A673 (cell line): Measurements from ENCODE around the gene YTHDF1. TPM values are rescaled to one million over a fixed set of nuclear protein-coding genes. Genes with fewer than 3 reads are reported as not detected.

Experiments used
- BruUV-seq: library from RNA; stranded (reverse); fragments of 400-500 nt; replicated peaks from 2 replicates; lab custom pipeline; 2021; lab: Mats Ljungman, UMichigan
- CTCF ChIA-PET: fragments of 300-600 bp; sonication (Branson Sonifier 250); formaldehyde crosslinking; loops from one replicate; lab custom pipeline; 2022; ENCODE audit warnings: antibody characterized with exemption; lab: Charles Lee
- POLR2A ChIA-PET: fragments of 300-600 bp; sonication (Branson Sonifier 250); formaldehyde crosslinking; loops from one replicate; lab custom pipeline; 2022; ENCODE audit warnings: antibody characterized with exemption; ENCODE audit not compliant: low non-redundant PET; lab: Charles Lee
- DNase-seq: peaks from one replicate; pipeline ENCODE4 v3.0.0-alpha.2; 2015; ENCODE audit warnings: low spot score
- H3K27ac ChIP-seq: fragments of 200-600 bp; sonication (generic); 2 replicates; pipeline ENCODE4 v1.5.1; 2016; ENCODE audit warnings: mixed run types, low read depth, mild to moderate bottlenecking, mixed read lengths, antibody characterized with exemption, low read length; ENCODE audit not compliant: poor library complexity, severe bottlenecking
- H3K27me3 ChIP-seq: fragments of 200-600 bp; sonication (generic); replicated peaks from 2 replicates; pipeline ENCODE4 v1.6.1; 2017; ENCODE audit warnings: mixed run types, low read depth, mild to moderate bottlenecking, mixed read lengths, antibody characterized with exemption, low read length; ENCODE audit not compliant: insufficient read depth, poor library complexity
- H3K36me3 ChIP-seq: fragments of 200-600 bp; sonication (generic); 2 replicates; pipeline ENCODE4 v1.6.1; 2016; ENCODE audit warnings: mixed run types, mild to moderate bottlenecking, mixed read lengths, antibody characterized with exemption, low read length; ENCODE audit not compliant: insufficient read depth, poor library complexity, severe bottlenecking
- H3K4me1 ChIP-seq: fragments of 200-600 bp; sonication (generic); 2 replicates; pipeline ENCODE4 v1.6.1; 2017; ENCODE audit warnings: mixed run types, mild to moderate bottlenecking, mixed read lengths, antibody characterized with exemption, low read length; ENCODE audit not compliant: insufficient read depth, poor library complexity, severe bottlenecking
- H3K4me3 ChIP-seq: fragments of 200-600 bp; sonication (generic); 2 replicates; pipeline ENCODE4 v1.5.1; 2016; ENCODE audit warnings: low read depth, mixed run types, mild to moderate bottlenecking, mixed read lengths, low read length; ENCODE audit not compliant: poor library complexity, severe bottlenecking
- H3K9me3 ChIP-seq: fragments of 200-600 bp; sonication (generic); 2 replicates; pipeline ENCODE4 v1.6.1; 2016; ENCODE audit warnings: mixed run types, low read depth, mild to moderate bottlenecking, mixed read lengths, antibody characterized with exemption, low read length; ENCODE audit not compliant: poor library complexity, severe bottlenecking
- CTCF ChIP-seq: fragments of 300-800, 200-600 bp; sonication (generic); conservative IDR thresholded peaks from 2 replicates; pipeline ENCODE4 v1.5.1; 2017; ENCODE audit warnings: low read depth, mild to moderate bottlenecking, antibody characterized with exemption, low read length, moderate library complexity, mixed read lengths
- EZH2 ChIP-seq: fragments of 200-600 bp; sonication (generic); IDR thresholded peaks from 2 replicates; pipeline ENCODE4 v1.6.1; 2017; ENCODE audit warnings: borderline replicate concordance, low read depth, mild to moderate bottlenecking, mixed read lengths, antibody characterized with exemption, low read length; ENCODE audit not compliant: poor library complexity, severe bottlenecking
- intact Hi-C: fragments of 100-400 bp; cut with micrococcal nuclease; formaldehyde crosslinking; loops from one replicate; pipeline ENCODE4 v1.10.0; 2022; ENCODE audit not compliant: unreplicated experiment
- total RNA-seq: library from RNA; stranded (reverse); gene quantifications from 2 replicates; pipeline ENCODE4 v1.2.3, GENCODE V29; 2021

YTHDF1 gene
- total RNA-seq, 1 experiment from 2014 or later = 52.4 TPM

GRCh38 chr20:63187338-63188158 is 28.4 kb downstream of the YTHDF1 start:
- Histone ChIP-seq H3K4me1 (no peaks in the 10 kb centered on the region), H3K9me3 (no peaks in the 10 kb centered on the region), H3K27ac (no peak overlapping the region), H3K27me3 (no peaks in the 10 kb centered on the region), H3K4me3 (no peak overlapping the region), H3K36me3 (no peaks in the 10 kb centered on the region)
- TF ChIP-seq EZH2 (no peak), CTCF (no peak)
- no TSS peak for BruUV-seq
- intact Hi-C loops = no loop called here
- ChIA-PET POLR2A (no interaction called here), CTCF (no interaction called here)
- no peak for DNase-seq

GRCh38 chr20:63186528-63187316 is 29.2 kb downstream of the YTHDF1 start:
- H3K27me3 ChIP-seq = no peaks in the 10 kb centered on the region
- H3K9me3 ChIP-seq = no peaks in the 10 kb centered on the region
- CTCF ChIA-PET = no interaction called here
- H3K4me1 ChIP-seq = no peaks in the 10 kb centered on the region
- H3K4me3 ChIP-seq = no peak overlapping the region
- no peak overlapping the region for H3K27ac ChIP-seq
- no TSS peak for BruUV-seq
- H3K36me3 ChIP-seq = no peaks in the 10 kb centered on the region
- POLR2A ChIA-PET = no interaction called here
- DNase-seq = no peak
- TF ChIP-seq CTCF (no peak), EZH2 (no peak)
- intact Hi-C loops = no loop called here

- CTCF ChIA-PET = no interaction called here
These were observed 29.8 kb downstream of the YTHDF1 start for GRCh38 chr20:63186084-63186483.

More at GRCh38 chr20:63186084-63186483, 29.8 kb downstream of the YTHDF1 start:
- no peak overlapping the region for H3K4me3 ChIP-seq
- BruUV-seq = no TSS peak
- H3K27ac ChIP-seq = no peak overlapping the region
- intact Hi-C loops = no loop called here
- DNase-seq = no peak
- POLR2A ChIA-PET = no interaction called here
- no peaks in the 10 kb centered on the region for H3K27me3 ChIP-seq
- no peak for TF ChIP-seq CTCF
- no peak for TF ChIP-seq EZH2
- H3K36me3 ChIP-seq = no peaks in the 10 kb centered on the region
- no peaks in the 10 kb centered on the region for H3K4me1 ChIP-seq
- no peaks in the 10 kb centered on the region for H3K9me3 ChIP-seq
